Liver (tissue), 9 donors: ENCODE data around the gene HIKESHI. TPM values are rescaled to one million over a fixed set of nuclear protein-coding genes. Genes with fewer than 3 reads are reported as not detected.

Experiments used
- DNase-seq: peaks from one replicate; pipeline ENCODE4 v3.0.0-alpha.2; 2017; ENCODE audit warnings: low spot score
- H3K27ac ChIP-seq, 2 donors: one replicate each; pipeline ENCODE4 v1.7.0; 2013; ENCODE audit warnings: inconsistent platforms in 2 of 2, low read length in 2 of 2, control low read depth in 1 of 2, low read depth in 1 of 2, mild to moderate bottlenecking in 1 of 2
- H3K27me3 ChIP-seq, 4 donors: one replicate each; pipeline versions ENCODE4 v1.6.1 to v1.7.0; 2013; ENCODE audit warnings: low read length in 3 of 4, inconsistent platforms in 1 of 4, mild to moderate bottlenecking in 1 of 4, moderate library complexity in 1 of 4; ENCODE audit not compliant: control insufficient read depth in 4 of 4, insufficient read depth in 4 of 4
- H3K36me3 ChIP-seq, 4 donors: one replicate each; pipeline versions ENCODE4 v1.6.1 to v1.7.0; 2013; ENCODE audit warnings: low read length in 3 of 4, mild to moderate bottlenecking in 3 of 4, low read depth in 1 of 4, moderate library complexity in 1 of 4; ENCODE audit not compliant: control insufficient read depth in 4 of 4, insufficient read depth in 3 of 4
- H3K4me1 ChIP-seq, 4 donors: one replicate each; pipeline versions ENCODE4 v1.6.1 to v1.7.0; 2013; ENCODE audit warnings: low read length in 3 of 4, mild to moderate bottlenecking in 3 of 4, moderate library complexity in 1 of 4; ENCODE audit not compliant: control insufficient read depth in 4 of 4, insufficient read depth in 4 of 4
- H3K4me3 ChIP-seq, 3 donors: one replicate each; pipeline versions ENCODE4 v1.6.1 to v1.7.0; 2013; ENCODE audit warnings: low read length in 3 of 3, control low read depth in 1 of 3, low read depth in 1 of 3, mild to moderate bottlenecking in 1 of 3
- H3K9ac ChIP-seq, 2 donors: one replicate each; pipeline ENCODE4 v1.7.0; 2013; ENCODE audit warnings: low read length in 2 of 2, mild to moderate bottlenecking in 2 of 2, moderate library complexity in 2 of 2, control low read depth in 1 of 2, low read depth in 1 of 2
- H3K9me3 ChIP-seq, 4 donors: one replicate each; pipeline versions ENCODE4 v1.6.1 to v1.7.0; 2013; ENCODE audit warnings: low read length in 3 of 4; ENCODE audit not compliant: control insufficient read depth in 4 of 4
- HNF4G ChIP-seq: IDR thresholded peaks from 2 replicates; pipeline ENCODE4 v1.6.1; 2016; ENCODE audit warnings: antibody characterized with exemption
- JUND ChIP-seq, 2 donors: IDR thresholded peaks; 2 replicates each; pipeline ENCODE4 v1.6.1; 2016; ENCODE audit warnings: antibody characterized with exemption in 2 of 2
- RAD21 ChIP-seq, 2 donors: IDR thresholded peaks; 2 replicates each; pipeline ENCODE4 v1.6.1; 2016; ENCODE audit warnings: antibody characterized with exemption in 2 of 2, mild to moderate bottlenecking in 2 of 2
- RXRA ChIP-seq, 2 donors: IDR thresholded peaks; 2 replicates each; pipeline ENCODE4 v1.6.1; 2017 to 2018; ENCODE audit warnings: antibody characterized with exemption in 2 of 2, mild to moderate bottlenecking in 1 of 2
- SP1 ChIP-seq: IDR thresholded peaks from 2 replicates; pipeline ENCODE4 v1.6.1; 2018; ENCODE audit warnings: antibody characterized with exemption, mild to moderate bottlenecking
- TAF1 ChIP-seq: conservative IDR thresholded peaks from 2 replicates; pipeline ENCODE4 v1.6.1; 2016; ENCODE audit warnings: antibody characterized with exemption, mild to moderate bottlenecking
- YY1 ChIP-seq: IDR thresholded peaks from 2 replicates; pipeline ENCODE4 v1.6.1; 2016; ENCODE audit warnings: antibody characterized with exemption, mild to moderate bottlenecking
- WGBS: extraction: QIAGEN DNeasy Blood & Tissue Kit; methylation state at CpG from one replicate; pipeline ENCODE4 v1.1.7; 2013; 5-methylcytosine and 5-hydroxymethylcytosine counted together
- polyA plus RNA-seq, 2 donors: library from polyadenylated mRNA; stranded (reverse) in 1 of 2; unstranded in 1 of 2; fragments of 200-250 nt in 1 of 2; fragments of >200 nt in 1 of 2; fragmentation: Nextera tagmentation in 1 of 2; extraction: Ambion mirVana in 1 of 2; gene quantifications; one replicate each; pipeline versions ENCODE4 v1.2.1 to v1.2.3, GENCODE V29; 2013 to 2015
- total RNA-seq, 2 donors: library from RNA; depleted of rRNA; stranded (reverse); fragments of >200 nt; gene quantifications; one replicate each; pipeline ENCODE4 v1.2.3, GENCODE V29; 2014
- TF ChIP-seq, protein P1 (sequence below): fragments of 150-350 bp; IDR thresholded peaks from 2 replicates; pipeline ENCODE4 v1.5.1; 2017; ENCODE audit warnings: improper control_type of control experiment, low read depth, low read length; ENCODE audit not compliant: missing input control
- TF ChIP-seq, protein P2 (sequence below): IDR thresholded peaks from 2 replicates; pipeline ENCODE4 v1.6.1; 2016; ENCODE audit warnings: antibody characterized with exemption
- TF ChIP-seq, protein P3 (sequence below): IDR thresholded peaks from 2 replicates; pipeline ENCODE4 v1.6.1; 2016; ENCODE audit warnings: antibody characterized with exemption
- TF ChIP-seq, protein P4 (sequence below): IDR thresholded peaks from 2 replicates; pipeline ENCODE4 v1.6.1; 2016; ENCODE audit warnings: antibody characterized with exemption
- donor health status: healthy.
- donor health status: healthy.
- donor health status: healthy.
- donor health status: healthy.
- donor health status: healthy.

HIKESHI gene
- total and polyA plus RNA-seq, 4 donors, result 13.3 to 23.3 (median 20.3) TPM

DNA sequence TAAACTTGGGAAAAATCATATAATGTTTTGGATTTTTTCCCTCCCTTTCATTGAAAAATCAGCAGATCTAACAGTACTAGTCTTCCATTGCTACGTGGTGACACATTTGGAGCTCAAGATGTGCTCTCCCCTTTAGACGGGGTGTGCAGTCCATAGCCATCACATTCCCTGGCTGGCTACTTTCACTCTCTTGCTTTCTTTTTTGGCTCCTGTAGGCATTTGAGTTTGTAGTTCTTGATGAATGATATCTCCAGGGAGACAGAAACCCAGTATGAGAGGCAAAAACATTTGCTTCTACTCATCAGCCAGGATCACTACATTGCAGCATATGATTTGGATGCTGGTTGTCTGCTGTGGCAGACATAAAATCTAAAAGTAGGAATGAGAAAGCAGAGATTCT, 84.7 kb downstream of the HIKESHI start:
- Histone ChIP-seq H3K4me1 (no peaks in the 10 kb centered on the region), H3K4me3 (no peak overlapping the region), H3K27ac (no peak overlapping the region), H3K27me3 (no peaks in the 10 kb centered on the region), H3K9me3 (no peaks in the 10 kb centered on the region), H3K9ac (no peak overlapping the region), H3K36me3 (no peaks in the 10 kb centered on the region)
- TF ChIP-seq TAF1 (no peak), JUND (IDR thresholded peaks at IDR 0.05) (no peak), RXRA (IDR thresholded peaks at IDR 0.05) (no peak)
- TF ChIP-seq, protein P1, sequence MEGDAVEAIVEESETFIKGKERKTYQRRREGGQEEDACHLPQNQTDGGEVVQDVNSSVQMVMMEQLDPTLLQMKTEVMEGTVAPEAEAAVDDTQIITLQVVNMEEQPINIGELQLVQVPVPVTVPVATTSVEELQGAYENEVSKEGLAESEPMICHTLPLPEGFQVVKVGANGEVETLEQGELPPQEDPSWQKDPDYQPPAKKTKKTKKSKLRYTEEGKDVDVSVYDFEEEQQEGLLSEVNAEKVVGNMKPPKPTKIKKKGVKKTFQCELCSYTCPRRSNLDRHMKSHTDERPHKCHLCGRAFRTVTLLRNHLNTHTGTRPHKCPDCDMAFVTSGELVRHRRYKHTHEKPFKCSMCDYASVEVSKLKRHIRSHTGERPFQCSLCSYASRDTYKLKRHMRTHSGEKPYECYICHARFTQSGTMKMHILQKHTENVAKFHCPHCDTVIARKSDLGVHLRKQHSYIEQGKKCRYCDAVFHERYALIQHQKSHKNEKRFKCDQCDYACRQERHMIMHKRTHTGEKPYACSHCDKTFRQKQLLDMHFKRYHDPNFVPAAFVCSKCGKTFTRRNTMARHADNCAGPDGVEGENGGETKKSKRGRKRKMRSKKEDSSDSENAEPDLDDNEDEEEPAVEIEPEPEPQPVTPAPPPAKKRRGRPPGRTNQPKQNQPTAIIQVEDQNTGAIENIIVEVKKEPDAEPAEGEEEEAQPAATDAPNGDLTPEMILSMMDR, result no peak
- WGBS, result 95% methylated on average over 2 of the region's 2 CpGs
- no peak for DNase-seq

DNA sequence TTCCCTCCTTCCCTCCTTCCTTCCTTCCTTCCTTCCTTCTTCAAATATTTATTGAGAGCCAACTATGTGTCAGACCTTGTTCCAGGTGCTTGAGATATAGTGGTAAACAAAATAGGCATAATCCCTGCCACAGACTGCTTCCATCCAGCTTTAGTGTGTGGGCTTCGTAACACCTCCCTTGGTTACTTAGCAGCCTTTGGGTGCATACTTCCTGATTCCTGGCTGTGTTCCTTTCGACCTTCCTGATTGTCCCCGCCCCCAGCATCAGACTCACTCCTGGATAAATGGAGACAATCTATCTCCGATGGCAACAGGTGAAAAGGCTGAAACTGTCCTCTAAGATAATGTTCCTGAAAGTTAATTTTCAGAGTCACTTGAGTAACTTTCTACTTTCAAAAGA, 86.2 kb downstream of the HIKESHI start:
- Histone ChIP-seq H3K4me3 (no peak overlapping the region), H3K9ac (no peak overlapping the region), H3K4me1 (no peaks in the 10 kb centered on the region), H3K36me3 (no peaks in the 10 kb centered on the region), H3K9me3 (no peaks in the 10 kb centered on the region), H3K27ac (no peak overlapping the region), H3K27me3 (no peaks in the 10 kb centered on the region)
- no peak for DNase-seq
- TF ChIP-seq HNF4G, result no peak
- 74% methylated on average over 4 of the region's 4 CpGs for WGBS

DNA sequence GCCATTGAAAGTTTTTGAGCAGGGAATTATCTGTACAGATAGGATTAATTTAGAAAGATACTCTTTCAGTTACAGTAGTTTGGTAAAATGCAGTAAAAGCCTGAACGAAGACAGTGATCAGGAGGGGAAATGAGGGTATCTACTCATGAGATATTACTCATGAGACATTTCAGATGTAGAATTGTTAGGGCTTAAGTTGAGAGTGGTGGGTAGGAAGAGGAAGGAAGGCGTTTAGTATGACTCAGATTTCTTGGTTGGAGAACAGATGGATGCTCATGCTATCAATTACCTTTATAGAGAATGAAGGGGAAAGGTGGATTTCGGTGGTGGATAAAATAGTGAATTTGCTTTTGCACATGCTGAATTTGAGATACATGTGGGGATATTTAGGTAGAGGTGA, 88.4 kb downstream of the HIKESHI start:
- Histone ChIP-seq H3K27ac (no peak overlapping the region), H3K9ac (no peak overlapping the region), H3K9me3 (no peaks in the 10 kb centered on the region), H3K36me3 (no peaks in the 10 kb centered on the region), H3K4me1 (no peaks in the 10 kb centered on the region), H3K4me3 (no peak overlapping the region), H3K27me3 (no peaks in the 10 kb centered on the region)
- WGBS, result 90% methylated on average over 3 of the region's 3 CpGs
- DNase-seq, result no peak
- no peak for TF ChIP-seq YY1
- TF ChIP-seq HNF4G, result no peak
- no peak for TF ChIP-seq SP1
- TF ChIP-seq, protein P2, sequence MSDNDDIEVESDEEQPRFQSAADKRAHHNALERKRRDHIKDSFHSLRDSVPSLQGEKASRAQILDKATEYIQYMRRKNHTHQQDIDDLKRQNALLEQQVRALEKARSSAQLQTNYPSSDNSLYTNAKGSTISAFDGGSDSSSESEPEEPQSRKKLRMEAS, result no peak
- no peak for TF ChIP-seq RAD21 (IDR thresholded peaks at IDR 0.05)
- TF ChIP-seq, protein P3, sequence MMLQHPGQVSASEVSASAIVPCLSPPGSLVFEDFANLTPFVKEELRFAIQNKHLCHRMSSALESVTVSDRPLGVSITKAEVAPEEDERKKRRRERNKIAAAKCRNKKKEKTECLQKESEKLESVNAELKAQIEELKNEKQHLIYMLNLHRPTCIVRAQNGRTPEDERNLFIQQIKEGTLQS, result no peak
- TF ChIP-seq, protein P4, sequence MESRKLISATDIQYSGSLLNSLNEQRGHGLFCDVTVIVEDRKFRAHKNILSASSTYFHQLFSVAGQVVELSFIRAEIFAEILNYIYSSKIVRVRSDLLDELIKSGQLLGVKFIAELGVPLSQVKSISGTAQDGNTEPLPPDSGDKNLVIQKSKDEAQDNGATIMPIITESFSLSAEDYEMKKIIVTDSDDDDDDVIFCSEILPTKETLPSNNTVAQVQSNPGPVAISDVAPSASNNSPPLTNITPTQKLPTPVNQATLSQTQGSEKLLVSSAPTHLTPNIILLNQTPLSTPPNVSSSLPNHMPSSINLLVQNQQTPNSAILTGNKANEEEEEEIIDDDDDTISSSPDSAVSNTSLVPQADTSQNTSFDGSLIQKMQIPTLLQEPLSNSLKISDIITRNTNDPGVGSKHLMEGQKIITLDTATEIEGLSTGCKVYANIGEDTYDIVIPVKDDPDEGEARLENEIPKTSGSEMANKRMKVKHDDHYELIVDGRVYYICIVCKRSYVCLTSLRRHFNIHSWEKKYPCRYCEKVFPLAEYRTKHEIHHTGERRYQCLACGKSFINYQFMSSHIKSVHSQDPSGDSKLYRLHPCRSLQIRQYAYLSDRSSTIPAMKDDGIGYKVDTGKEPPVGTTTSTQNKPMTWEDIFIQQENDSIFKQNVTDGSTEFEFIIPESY, result no peak
